Esophagus muscularis mucosa (tissue), 3 donors: ENCODE measurements around the gene FBXO36.

Experiments
- CTCF ChIP-seq, 3 experiments: fragments of 200-600 bp in 2 of 3; fragments of 450-650 bp in 1 of 3; sonication (generic) in 2 of 3; IDR thresholded peaks; one replicate each; pipeline ENCODE4 v1.5.1; 2017 to 2019; ENCODE audit warnings: antibody characterized with exemption in 3 of 3, mild to moderate bottlenecking in 2 of 3, moderate library complexity in 1 of 3
- POLR2AphosphoS5 ChIP-seq, 2 donors: sonication (generic); formaldehyde crosslinking; IDR thresholded peaks; one replicate each; pipeline ENCODE4 v1.6.1; 2017; ENCODE audit warnings: antibody characterized with exemption in 2 of 2

GRCh38 chr2:229884775-229885699 lies 37.3 kb upstream of the FBXO36 start:
- TF ChIP-seq CTCF (IDR thresholded peaks at IDR 0.05) (no peak), POLR2AphosphoS5 (IDR thresholded peaks at IDR 0.05) (no peak)
